HG03571 (cell line): ENCODE data around the gene MED26.
"Not testable (repeated sequence)": the region's sequence is repeated elsewhere in the genome, so short reads cannot be mapped to it uniquely, and the experiment has no call there.

Source experiments
- ATAC-seq: cut with Tn5 transposase; IDR thresholded peaks from one replicate; pipeline ENCODE4 v1.9.1; 2021; ENCODE audit not compliant: unreplicated experiment

The MED26 gene

GRCh38 chr19:16575861-16576689, 51.9 kb downstream of the MED26 start:
- no peak for ATAC-seq

- ATAC-seq: no peak
These were observed 52.7 kb downstream of the MED26 start for GRCh38 chr19:16575282-16575681.

- ATAC-seq: no peak
These were observed 54.1 kb downstream of the MED26 start for GRCh38 chr19:16573925-16574324.

DNA sequence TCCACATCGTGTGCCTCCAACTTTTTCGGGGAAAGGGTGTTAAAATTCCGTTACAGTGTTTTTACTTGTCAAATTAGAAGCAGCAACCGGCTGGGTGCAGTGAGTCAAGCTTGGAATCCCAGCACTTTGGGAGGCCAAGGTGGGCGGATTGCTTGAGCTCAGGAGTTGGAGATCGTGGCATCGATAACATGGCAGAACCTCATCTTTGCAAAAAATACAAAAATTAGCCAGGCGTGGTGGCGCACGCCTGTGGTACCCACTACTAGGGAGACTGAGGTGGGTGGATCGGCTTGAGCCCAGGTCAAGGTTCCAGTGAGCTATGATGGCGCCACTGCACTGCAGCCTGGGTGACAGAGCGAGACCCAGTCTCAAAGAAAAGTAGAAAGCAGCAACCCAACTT, 54.7 kb downstream of the MED26 start:
- no peak for ATAC-seq

- peak; percentile 64 for ATAC-seq
These were observed 55.4 kb downstream of the MED26 start, which contains the start of gene SLC35E1 for GRCh38 chr19:16572332-16573211. Gene SLC35E1 (minus strand): TSS chr19:16572415. CDS start chr19:16572364, 51 bp downstream.

- ATAC-seq: no peak
These were observed 56.1 kb downstream of the MED26 start for GRCh38 chr19:16571822-16572331.

GRCh38 chr19:16571283-16571682, 56.7 kb downstream of the MED26 start:
- ATAC-seq: no peak

DNA sequence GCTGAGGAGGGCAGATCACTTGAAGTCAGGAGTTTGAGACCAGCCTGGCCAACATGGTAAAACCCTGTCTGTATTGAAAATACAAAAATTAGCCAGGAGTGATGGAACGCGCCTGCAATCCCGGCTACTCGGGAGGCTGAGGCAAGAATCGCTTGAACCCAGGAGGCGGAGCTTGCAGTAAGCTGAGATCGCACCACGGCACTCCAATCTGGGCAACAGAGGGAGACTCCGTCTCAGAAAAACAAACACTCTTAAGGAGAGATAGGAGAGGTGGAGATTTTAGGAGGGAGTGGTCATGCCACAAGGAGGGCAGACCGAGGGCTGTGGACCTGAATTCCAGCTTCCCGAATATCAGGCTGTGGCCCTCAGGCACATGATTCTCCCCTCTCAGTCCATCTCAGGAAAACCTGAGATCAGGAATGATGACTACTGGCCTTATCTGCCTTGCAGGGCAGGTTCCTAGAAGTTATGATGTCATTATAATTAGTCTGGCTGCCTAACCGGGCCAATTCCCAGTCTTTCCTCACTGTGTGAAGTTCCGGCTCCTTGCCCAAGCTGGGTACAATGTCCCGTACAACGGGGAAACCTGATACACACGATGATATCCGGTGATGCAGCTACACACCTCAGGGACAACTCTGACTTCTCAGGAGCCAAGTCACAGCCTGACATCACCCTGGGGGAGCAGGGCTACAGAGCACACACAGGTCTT, 58.2 kb downstream of the MED26 start:
- ATAC-seq: no peak

DNA sequence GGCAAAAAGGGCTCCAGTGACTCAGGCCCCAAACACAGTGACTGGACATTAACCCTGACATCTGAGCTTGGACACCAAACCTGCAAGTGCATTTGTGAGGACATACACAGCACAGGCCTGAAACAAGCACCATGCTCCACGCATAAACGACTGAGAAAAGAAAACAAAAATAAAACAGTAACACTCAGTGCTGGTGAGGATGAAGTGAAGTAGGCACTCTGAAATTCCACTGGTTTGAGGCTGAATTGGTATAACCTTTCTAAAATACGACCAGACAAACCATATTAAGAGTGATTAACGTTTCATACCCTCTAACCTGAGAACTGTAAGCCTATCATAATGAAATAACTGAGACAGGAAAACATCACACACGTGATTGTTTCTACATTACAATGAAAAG, 61.3 kb downstream of the MED26 start:
- ATAC-seq: no peak

DNA sequence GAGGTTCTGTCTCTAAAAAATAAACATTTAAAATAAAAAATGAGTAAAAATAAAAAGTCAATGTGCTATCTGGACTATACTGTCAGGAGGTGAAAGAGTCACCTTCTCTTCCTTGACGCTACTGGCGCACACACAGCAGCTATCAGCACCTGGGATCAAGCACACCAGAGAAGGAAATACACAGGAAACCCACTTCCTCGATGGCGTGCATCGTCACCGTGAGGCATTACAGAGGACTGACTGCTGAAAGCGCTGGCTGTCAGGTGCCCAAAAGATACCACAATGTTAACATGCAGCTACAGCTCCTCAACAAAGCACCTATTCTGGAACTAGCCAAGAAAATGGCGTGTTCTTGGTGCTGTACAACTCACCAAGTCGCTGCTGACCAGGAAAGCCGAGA, 61.8 kb downstream of the MED26 start:
- ATAC-seq: no peak

DNA sequence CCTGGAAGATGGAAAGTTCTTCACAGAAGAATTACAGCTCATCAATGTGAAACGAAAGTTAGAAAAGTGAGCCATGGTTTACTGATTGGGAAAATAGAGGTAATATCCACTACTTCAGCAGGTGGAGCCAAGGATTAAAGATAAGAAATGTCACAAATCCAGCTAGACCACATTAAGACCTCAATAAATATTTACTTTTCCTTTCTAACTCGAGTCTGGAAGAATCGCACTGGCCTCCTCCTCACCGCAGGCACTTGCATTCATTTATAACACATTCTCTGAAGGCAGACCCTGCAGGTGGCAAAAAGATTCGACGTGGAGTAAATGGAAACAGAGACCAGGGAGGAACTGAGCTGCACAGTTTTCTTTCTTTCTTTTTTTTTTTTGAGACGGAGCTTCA, 63.2 kb downstream of the MED26 start:
- ATAC-seq: no peak

DNA sequence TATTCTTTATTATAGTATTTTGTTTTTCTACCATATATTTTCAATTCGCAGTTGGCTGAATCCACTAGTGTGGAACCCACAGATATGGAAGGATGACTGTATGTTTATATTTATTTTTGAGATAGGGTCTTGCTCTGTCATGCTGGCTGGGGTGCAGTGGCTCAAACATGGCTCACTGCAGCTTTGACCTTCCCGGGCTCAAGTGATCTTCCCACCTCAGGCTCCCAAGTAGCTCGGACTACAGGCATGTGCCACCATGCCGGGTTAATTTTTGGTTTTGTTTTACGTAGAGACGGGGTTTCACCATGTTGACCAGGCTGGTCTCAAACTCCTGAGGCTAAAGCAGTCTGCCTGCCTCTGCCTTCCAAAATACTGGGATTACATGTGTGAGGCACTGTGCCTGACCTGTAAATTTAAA, 65.4 kb downstream of the MED26 start:
- ATAC-seq: no peak

GRCh38 chr19:16561382-16561781, 66.6 kb downstream of the MED26 start:
- ATAC-seq: no peak

GRCh38 chr19:16559780-16560276, 68.2 kb downstream of the MED26 start:
- no peak for ATAC-seq

DNA sequence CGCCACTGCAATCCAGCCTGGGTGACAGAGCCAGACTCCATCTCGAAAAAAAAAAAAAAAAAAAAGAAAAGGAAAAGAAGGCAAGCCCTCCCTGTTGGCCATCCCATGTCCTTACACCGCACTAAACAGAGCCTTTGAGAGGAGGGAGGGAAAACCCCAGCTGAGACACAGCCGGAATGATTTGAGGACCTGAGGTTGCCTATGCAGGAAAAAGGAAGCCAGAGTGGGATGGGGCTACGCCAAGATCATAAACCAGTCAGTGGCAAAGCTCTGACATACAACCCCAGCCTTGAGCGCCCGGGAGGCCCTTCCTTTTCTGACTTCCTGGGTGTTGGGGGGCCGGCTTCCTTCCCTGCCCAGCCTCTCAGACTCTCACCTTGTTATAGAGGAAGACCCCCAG, 73.2 kb downstream of the MED26 start:
- no peak for ATAC-seq

- not testable (repeated sequence) for ATAC-seq
These were observed 76.1 kb downstream of the MED26 start for GRCh38 chr19:16551902-16552301.

DNA sequence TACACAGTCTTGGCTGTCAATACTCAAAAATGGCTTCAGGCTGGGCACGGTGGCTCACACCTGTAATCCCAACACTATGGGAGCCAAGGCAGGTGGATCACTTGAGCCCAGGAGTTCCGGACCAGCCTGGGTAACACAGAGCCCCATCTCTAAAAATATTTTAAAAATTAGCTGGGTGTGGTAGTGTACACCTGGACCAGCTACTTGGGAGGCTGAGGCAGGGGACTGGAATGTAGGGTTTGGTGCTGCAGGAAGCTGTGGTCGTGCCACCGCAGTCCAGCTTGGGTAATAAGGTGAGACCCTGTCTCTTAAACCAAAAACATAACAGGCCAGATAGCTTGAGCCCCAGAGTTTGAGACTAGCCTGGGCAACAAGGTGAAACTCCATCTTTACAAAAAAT, 79.0 kb downstream of the MED26 start:
- ATAC-seq: no peak

GRCh38 chr19:16544473-16545231, 83.4 kb downstream of the MED26 start:
- ATAC-seq: no peak

GRCh38 chr19:16543734-16544133, 84.3 kb downstream of the MED26 start:
- ATAC-seq: not testable (repeated sequence)

DNA sequence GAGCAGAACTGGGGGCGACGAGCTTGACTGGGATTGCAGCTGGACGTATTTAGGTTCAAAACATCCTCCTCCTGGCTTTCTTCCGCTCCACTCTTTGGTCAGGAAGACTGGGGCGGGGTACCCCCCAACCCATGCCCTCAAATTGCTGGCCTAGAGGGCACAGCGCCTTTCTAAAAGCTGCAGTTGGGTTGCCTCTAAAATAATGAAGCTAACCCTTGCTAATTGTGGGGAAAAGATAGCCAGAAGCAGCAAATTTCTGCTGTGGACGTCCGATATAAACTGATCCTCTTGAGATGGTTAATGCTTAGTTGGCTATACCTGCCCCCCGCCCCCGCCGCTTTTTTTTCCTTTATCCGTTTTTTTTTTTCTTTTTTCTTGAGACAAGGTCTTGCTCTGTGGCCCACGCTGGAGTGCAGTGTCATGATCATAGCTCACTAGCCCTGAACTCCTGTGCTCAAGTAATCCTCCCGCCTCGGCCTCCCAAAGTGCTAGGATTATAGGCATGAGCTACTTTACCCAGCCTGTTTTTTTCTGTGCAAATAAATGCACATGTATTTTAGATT, 85.0 kb downstream of the MED26 start:
- ATAC-seq: no peak
